ENCODE measurements around the gene WRAP53. TPM values are rescaled to one million over a fixed set of nuclear protein-coding genes. Genes with fewer than 3 reads are reported as not detected.
A peak's percentile ranks its signal among the peaks of the same experiment; 100 is the strongest.

The WRAP53 gene
- total RNA-seq, 1 donor from 2014 or later = 8.3 TPM

DNA sequence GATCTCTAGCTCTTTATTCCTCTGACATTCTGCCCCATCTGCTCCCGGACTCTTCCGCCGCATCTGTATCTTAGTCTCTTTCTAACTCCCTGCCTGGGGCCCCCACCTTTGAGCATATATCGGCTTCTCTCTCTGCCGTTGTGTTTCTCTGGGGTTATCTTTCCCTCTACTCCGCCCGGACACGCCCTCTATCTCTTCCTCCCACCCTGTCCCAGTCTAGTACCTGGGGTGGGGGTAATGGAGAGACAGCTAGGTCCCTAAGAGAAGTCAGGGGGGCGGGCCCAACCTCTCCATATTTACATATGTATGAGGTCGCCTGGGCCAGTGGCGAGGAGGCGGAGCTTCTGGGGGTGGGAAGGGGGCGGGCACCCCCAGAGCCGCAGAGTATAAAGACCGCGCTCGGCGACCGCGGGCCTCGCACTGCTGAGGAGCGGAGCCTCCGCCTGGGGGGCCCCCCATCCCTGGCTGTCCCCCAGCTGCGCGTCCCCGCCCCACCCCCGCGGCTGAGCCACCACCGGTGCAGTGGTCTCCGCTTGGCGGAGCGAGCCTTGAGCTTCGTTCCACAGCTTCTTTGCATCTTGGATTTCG lies 37.7 kb upstream of the WRAP53 start, which contains the start of gene ATP1B2:
ATP1B2 (plus strand) TSS at position 418 of the 588 bp plus-strand sequence. CDS start 593 bp downstream, outside the sequence.
- Histone ChIP-seq H3K4me3 (peak within 1 kb of the TSS; percentile 58), H3K27ac (no peak within 1 kb of the TSS), H3K4me1 (peaks cover 20% of the 10 kb centered on the region), H3K36me3 (no peaks in the 10 kb centered on the region), H3K27me3 (ENCODE audit: low read depth) (peaks cover 37% of the 10 kb centered on the region), H3K9me3 (no peaks in the 10 kb centered on the region)
- intact Hi-C loops (cut with DNase I) = no loop called here
- ATAC-seq = peak; percentile 79 to 83
- DNase-seq = peak; percentile 78
- TF ChIP-seq, protein P1, sequence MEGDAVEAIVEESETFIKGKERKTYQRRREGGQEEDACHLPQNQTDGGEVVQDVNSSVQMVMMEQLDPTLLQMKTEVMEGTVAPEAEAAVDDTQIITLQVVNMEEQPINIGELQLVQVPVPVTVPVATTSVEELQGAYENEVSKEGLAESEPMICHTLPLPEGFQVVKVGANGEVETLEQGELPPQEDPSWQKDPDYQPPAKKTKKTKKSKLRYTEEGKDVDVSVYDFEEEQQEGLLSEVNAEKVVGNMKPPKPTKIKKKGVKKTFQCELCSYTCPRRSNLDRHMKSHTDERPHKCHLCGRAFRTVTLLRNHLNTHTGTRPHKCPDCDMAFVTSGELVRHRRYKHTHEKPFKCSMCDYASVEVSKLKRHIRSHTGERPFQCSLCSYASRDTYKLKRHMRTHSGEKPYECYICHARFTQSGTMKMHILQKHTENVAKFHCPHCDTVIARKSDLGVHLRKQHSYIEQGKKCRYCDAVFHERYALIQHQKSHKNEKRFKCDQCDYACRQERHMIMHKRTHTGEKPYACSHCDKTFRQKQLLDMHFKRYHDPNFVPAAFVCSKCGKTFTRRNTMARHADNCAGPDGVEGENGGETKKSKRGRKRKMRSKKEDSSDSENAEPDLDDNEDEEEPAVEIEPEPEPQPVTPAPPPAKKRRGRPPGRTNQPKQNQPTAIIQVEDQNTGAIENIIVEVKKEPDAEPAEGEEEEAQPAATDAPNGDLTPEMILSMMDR (IDR thresholded peaks at IDR 0.05) = no peak

DNA sequence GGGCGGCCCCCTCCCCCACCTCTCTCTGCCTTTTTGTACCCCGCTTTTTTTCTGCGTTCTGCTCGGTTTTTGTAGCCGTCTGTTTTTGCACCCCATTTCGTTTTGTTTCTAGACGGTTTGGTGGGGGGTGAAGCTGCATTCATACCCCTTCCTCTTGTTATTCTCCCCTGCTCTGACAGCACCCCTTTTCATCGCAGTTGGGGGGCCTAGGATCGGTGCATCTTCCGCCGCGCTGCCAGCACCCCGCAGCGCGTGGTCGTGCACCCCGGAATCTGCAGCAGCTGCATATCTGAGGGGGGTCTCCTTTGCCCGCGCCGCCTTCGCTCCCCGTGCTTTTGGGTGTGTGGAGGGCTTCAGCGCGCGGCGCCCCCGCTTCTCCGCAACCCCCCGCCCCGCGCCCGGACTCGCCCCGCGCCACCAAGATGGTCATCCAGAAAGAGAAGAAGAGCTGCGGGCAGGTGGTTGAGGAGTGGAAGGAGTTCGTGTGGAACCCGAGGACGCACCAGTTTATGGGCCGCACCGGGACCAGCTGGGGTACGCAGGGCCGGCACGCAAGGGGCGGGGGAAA lies 37.1 kb upstream of the WRAP53 start:
- intact Hi-C loops (cut with DNase I) = no loop called here
- no peaks in the 10 kb centered on the region for H3K9me3 ChIP-seq
- no peak for DNase-seq
- TF ChIP-seq, protein P1 (IDR thresholded peaks at IDR 0.05) = no peak
- no peak overlapping the region for H3K27ac ChIP-seq
- peaks cover 37% of the 10 kb centered on the region for H3K27me3 ChIP-seq (ENCODE audit: low read depth)
- H3K36me3 ChIP-seq = no peaks in the 10 kb centered on the region
- peaks cover 20% of the 10 kb centered on the region for H3K4me1 ChIP-seq
- peak overlapping the region; percentile 58 for H3K4me3 ChIP-seq
- ATAC-seq = peak in 1 of 2 donors; percentile 7

DNA sequence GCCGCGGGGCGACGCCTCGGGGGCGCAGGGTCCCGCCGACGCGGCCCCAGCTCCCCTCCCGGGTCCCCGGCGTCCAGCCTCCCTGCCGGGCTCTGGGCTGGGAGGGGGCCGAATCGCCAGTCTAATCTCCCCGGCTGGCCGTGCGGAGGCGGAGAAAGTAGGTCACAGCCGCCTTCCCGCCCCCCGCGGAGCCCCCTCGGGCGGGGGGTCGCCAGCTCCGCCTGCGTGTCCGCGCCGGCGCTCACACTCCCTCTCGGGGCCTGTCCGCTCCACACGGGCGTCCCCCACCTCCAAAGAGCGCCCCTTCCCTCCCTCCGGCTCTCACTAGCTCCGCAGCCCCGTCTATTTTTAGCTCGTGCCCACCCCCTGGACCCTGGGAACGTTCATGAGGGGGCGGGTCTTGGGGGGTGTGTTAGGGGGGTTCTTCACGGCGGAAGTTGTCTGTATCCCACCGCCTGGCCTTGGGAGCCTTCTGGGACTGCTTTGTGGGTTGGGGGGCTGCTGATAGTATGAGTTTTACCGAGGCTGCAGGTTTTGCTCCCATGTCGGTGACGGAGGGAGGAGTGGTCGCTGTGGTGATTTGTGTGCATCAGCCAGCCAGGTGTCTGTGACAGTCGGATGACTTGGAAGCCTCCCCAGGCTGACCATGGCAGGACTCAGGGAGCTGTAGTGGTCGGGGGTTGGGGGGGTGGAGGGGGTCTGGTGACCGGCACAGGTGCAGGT lies 36.5 kb upstream of the WRAP53 start:
- TF ChIP-seq, protein P1 (IDR thresholded peaks at IDR 0.05) = no peak
- intact Hi-C loops (cut with DNase I) = no loop called here
- Histone ChIP-seq H3K36me3 (no peaks in the 10 kb centered on the region), H3K27me3 (ENCODE audit: low read depth) (peaks cover 37% of the 10 kb centered on the region), H3K4me1 (peaks cover 20% of the 10 kb centered on the region), H3K9me3 (no peaks in the 10 kb centered on the region), H3K27ac (no peak overlapping the region), H3K4me3 (peak overlapping the region; percentile 58)
- ATAC-seq (peak; percentile 2 to 22), DNase-seq (no peak)

DNA sequence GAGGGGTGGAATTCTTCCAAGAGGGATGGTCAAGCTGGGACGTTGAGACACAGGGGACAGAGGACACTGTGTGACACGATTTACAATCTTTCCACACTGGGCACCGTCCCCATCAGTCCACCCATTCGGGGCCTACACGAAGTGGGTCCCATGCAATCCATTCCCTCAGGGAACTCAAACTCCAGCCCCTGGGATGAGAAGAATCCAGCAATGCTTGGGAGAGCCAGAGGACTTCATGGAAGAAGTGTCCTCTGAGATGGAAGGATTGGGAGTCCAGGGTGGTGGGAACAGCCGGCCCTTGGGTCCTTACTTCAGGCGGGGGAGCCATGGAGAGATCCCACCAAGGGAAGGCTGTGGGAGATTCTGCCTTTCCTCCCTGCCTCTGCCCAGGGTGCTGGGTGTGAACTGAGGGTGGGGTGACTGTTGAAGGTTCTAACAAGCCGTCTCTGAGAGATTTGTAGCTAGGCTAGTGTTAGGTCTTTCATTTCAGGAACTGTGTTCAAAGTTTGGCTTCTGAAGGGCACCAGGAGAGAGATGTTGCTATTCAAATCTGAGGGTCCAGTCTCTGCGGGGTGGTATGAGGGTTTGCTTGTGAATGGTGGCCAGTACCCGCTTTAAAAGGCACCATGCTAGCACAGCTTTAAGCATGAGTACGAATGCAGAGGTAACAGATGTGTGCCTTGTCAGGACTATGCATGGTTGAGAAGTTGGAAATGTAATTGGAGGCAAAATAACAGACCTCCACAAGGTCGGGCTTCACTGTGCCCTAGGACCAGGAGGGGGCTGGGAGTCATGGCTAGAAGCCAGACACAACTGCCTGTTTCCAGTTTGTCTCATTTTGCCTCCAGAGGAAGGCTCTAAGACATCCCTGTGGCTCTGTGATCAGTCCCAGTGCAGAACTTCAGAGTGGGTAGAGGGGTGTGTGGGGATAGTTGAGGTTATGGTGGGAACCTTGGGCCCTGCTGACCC lies 35.6 kb upstream of the WRAP53 start:
- TF ChIP-seq, protein P1 (IDR thresholded peaks at IDR 0.05) = no peak
- Histone ChIP-seq H3K9me3 (no peaks in the 10 kb centered on the region), H3K4me3 (no peak overlapping the region), H3K36me3 (no peaks in the 10 kb centered on the region), H3K4me1 (peaks cover 20% of the 10 kb centered on the region), H3K27me3 (ENCODE audit: low read depth) (peaks cover 37% of the 10 kb centered on the region), H3K27ac (no peak overlapping the region)
- intact Hi-C loops (cut with DNase I) = no loop called here
- ATAC-seq (no peak), DNase-seq (no peak)
